Hippocampal formation (tissue), 2 donors: ENCODE data around the gene DIP2C.

Source experiments
- DNase-seq, 2 donors: peaks; one replicate each; lab custom pipeline; 2025; lab: John Stamatoyannopoulos, UW

DIP2C gene

GRCh38 chr10:552679-553078 lies 136.8 kb downstream of the DIP2C start:
- DNase-seq, result no peak

- DNase-seq, result no peak
These were observed 137.9 kb downstream of the DIP2C start for GRCh38 chr10:551373-552252.

GRCh38 chr10:550665-551372 lies 138.6 kb downstream of the DIP2C start:
- no peak for DNase-seq

GRCh38 chr10:549391-549790 lies 140.1 kb downstream of the DIP2C start:
- DNase-seq, result no peak

GRCh38 chr10:548238-548901 lies 141.1 kb downstream of the DIP2C start:
- no peak for DNase-seq

- no peak for DNase-seq
These were observed 141.8 kb downstream of the DIP2C start for GRCh38 chr10:547591-548081.

GRCh38 chr10:546971-547590 lies 142.4 kb downstream of the DIP2C start:
- no peak for DNase-seq

- DNase-seq, result no peak
These were observed 143.0 kb downstream of the DIP2C start for GRCh38 chr10:546451-546850.

GRCh38 chr10:543862-544822 lies 145.3 kb downstream of the DIP2C start:
- DNase-seq, result no peak

GRCh38 chr10:543131-543530 lies 146.3 kb downstream of the DIP2C start:
- DNase-seq, result peak in 1 of 2 donors; percentile 15

- DNase-seq, result no peak
These were observed 147.6 kb downstream of the DIP2C start for GRCh38 chr10:541750-542371.

- DNase-seq, result no peak
These were observed 148.4 kb downstream of the DIP2C start for GRCh38 chr10:541041-541440.

- DNase-seq, result no peak
These were observed 150.6 kb downstream of the DIP2C start for GRCh38 chr10:538895-539294.

GRCh38 chr10:536935-537334 lies 152.5 kb downstream of the DIP2C start:
- DNase-seq, result no peak

GRCh38 chr10:536371-536925 lies 153.0 kb downstream of the DIP2C start:
- DNase-seq, result no peak

GRCh38 chr10:535952-536351 lies 153.5 kb downstream of the DIP2C start:
- no peak for DNase-seq

- no peak for DNase-seq
These were observed 154.4 kb downstream of the DIP2C start for GRCh38 chr10:535051-535450.

- no peak for DNase-seq
These were observed 155.4 kb downstream of the DIP2C start for GRCh38 chr10:534047-534566.

- DNase-seq, result no peak
These were observed 155.9 kb downstream of the DIP2C start for GRCh38 chr10:533611-534010.

- no peak for DNase-seq
These were observed 156.3 kb downstream of the DIP2C start for GRCh38 chr10:533186-533585.
